NB4 (cell line): ENCODE results near the gene ZNF579.

Source experiments
- POLR2A ChIP-seq: IDR thresholded peaks from 2 replicates; pipeline ENCODE4 v1.6.1; 2011; ENCODE audit warnings: mild to moderate bottlenecking; ENCODE audit not compliant: insufficient read length; ENCODE audit errors: extremely low read depth
- TF ChIP-seq, protein P1 (sequence below): IDR thresholded peaks from one replicate; pipeline ENCODE4 v1.5.1; 2012; ENCODE audit warnings: low read depth, low read length

DNA sequence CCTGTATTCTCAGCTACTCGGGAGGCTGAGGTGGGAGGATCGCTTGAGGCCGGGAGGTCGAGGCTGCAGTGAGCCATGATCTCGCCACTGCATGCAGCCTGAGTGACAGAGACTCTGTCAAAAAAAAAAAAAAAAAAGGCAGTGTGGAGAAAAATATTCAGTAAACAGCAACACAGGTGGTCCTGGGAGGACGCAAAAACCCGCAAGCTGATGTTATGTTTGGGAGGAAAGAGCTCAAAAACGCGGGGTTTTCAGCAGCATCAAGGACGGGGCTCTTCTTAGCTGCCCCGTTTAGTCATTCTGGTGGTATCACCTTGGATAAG is 44.3 kb upstream of the ZNF579 start:
- TF ChIP-seq, protein P1, sequence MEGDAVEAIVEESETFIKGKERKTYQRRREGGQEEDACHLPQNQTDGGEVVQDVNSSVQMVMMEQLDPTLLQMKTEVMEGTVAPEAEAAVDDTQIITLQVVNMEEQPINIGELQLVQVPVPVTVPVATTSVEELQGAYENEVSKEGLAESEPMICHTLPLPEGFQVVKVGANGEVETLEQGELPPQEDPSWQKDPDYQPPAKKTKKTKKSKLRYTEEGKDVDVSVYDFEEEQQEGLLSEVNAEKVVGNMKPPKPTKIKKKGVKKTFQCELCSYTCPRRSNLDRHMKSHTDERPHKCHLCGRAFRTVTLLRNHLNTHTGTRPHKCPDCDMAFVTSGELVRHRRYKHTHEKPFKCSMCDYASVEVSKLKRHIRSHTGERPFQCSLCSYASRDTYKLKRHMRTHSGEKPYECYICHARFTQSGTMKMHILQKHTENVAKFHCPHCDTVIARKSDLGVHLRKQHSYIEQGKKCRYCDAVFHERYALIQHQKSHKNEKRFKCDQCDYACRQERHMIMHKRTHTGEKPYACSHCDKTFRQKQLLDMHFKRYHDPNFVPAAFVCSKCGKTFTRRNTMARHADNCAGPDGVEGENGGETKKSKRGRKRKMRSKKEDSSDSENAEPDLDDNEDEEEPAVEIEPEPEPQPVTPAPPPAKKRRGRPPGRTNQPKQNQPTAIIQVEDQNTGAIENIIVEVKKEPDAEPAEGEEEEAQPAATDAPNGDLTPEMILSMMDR = no peak
- TF ChIP-seq POLR2A = no peak
